GM12878 (cell line): Measurements from ENCODE around the gene AP2B1. TPM values are rescaled to one million over a fixed set of nuclear protein-coding genes. Genes with fewer than 3 reads are reported as not detected.

Experiments
- ATAC-seq: fragments of 200-7000 bp; cut with Tn5 transposase; 3 replicates; pipeline ENCODE4 v1.9.1; 2020; ENCODE audit warnings: mild to moderate bottlenecking, moderate library complexity
- BruUV-seq: library from RNA; stranded (reverse); fragments of 400-500 nt; replicated peaks from 2 replicates; lab custom pipeline; 2021; lab: Mats Ljungman, UMichigan
- CTCF ChIA-PET: fragments of 300-600 bp; sonication (Branson Sonifier 250); formaldehyde crosslinking; extraction: SDS; loops from one replicate; lab custom pipeline; 2021; ENCODE audit warnings: inconsistent platforms; lab: Yijun Ruan, JAX
- POLR2A ChIA-PET: fragments of 350-600 bp; formaldehyde crosslinking; extraction: SDS; loops from one replicate; lab custom pipeline; 2021; ENCODE audit warnings: inconsistent platforms; lab: Charles Lee
- RAD21 ChIA-PET: fragments of 300-600 bp; sonication (Branson Sonifier 250); formaldehyde crosslinking; loops from one replicate; lab custom pipeline; 2023; ENCODE audit warnings: antibody characterized with exemption; ENCODE audit not compliant: unreplicated experiment; lab: Charles Lee
- SMC1A ChIA-PET: fragments of 300-600 bp; sonication (Branson Sonifier 250); formaldehyde crosslinking; loops from one replicate; lab custom pipeline; 2023; ENCODE audit not compliant: unreplicated experiment, uncharacterized antibody; lab: Charles Lee
- DNase-seq: peaks from one replicate; pipeline ENCODE4 v3.0.0-alpha.2; 2011; ENCODE audit warnings: low read depth, low spot score
- FAIRE-seq: peaks from 3 replicates; lab custom pipeline; 2011; peaks lifted over from hg19 to GRCh38; lab: Jason Lieb, UNC
- H2AFZ ChIP-seq: 2 replicates; pipeline ENCODE4 v1.6.0; 2011; ENCODE audit warnings: low read depth, low read length, control low read depth; ENCODE audit not compliant: control insufficient read depth
- H3K27ac ChIP-seq: 2 replicates; pipeline ENCODE4 v1.5.1; 2011; ENCODE audit warnings: control low read depth; ENCODE audit not compliant: control insufficient read depth, insufficient read depth
- H3K27me3 ChIP-seq, 2 experiments: replicated peaks in 1 of 2; 2 replicates each; pipeline versions ENCODE4 v1.6.0 to v1.6.1; 2011; ENCODE audit warnings: low read length in 1 of 2; ENCODE audit not compliant: control insufficient read depth in 2 of 2, insufficient read depth in 2 of 2
- H3K36me3 ChIP-seq, 2 experiments: 2 replicates each; pipeline ENCODE4 v1.5.1; 2011; ENCODE audit warnings: low read length in 1 of 2; ENCODE audit not compliant: control insufficient read depth in 2 of 2, insufficient read depth in 2 of 2
- H3K4me1 ChIP-seq: 2 replicates; pipeline ENCODE4 v1.6.1; 2011; ENCODE audit warnings: mild to moderate bottlenecking, low read length, moderate library complexity, mixed read lengths; ENCODE audit not compliant: control insufficient read depth, insufficient read depth
- H3K4me2 ChIP-seq: 2 replicates; pipeline ENCODE4 v1.6.0; 2011; ENCODE audit warnings: control low read depth; ENCODE audit not compliant: control insufficient read depth, insufficient read depth
- H3K4me3 ChIP-seq: fragments of 200-600 bp; sonication (generic); 2 replicates; pipeline ENCODE4 v1.5.1; 2016
- H3K79me2 ChIP-seq: 2 replicates; pipeline ENCODE4 v1.6.0; 2011; ENCODE audit warnings: low read length; ENCODE audit not compliant: control insufficient read depth, insufficient read depth
- H3K9ac ChIP-seq: 2 replicates; pipeline ENCODE4 v1.8.0; 2011; ENCODE audit warnings: low read length, control low read depth, mixed read lengths; ENCODE audit not compliant: control insufficient read depth, insufficient read depth
- H3K9me3 ChIP-seq: replicated peaks from 3 replicates; pipeline ENCODE4 v1.5.1; 2011; ENCODE audit warnings: mild to moderate bottlenecking, low read length; ENCODE audit not compliant: control insufficient read depth, insufficient read depth
- H4K20me1 ChIP-seq: 2 replicates; pipeline ENCODE4 v1.6.0; 2011; ENCODE audit not compliant: control insufficient read depth, insufficient read depth
- ATF2 ChIP-seq: IDR thresholded peaks from 2 replicates; pipeline ENCODE4 v1.6.1; 2012; ENCODE audit warnings: low read length, inconsistent platforms
- BACH1 ChIP-seq: fragments of 450-650 bp; IDR thresholded peaks from 2 replicates; pipeline ENCODE4 v1.6.1; 2017; ENCODE audit warnings: mild to moderate bottlenecking, borderline replicate concordance
- CBX3 ChIP-seq: fragments of 200-600 bp; sonication (generic); IDR thresholded peaks from 2 replicates; pipeline ENCODE4 v1.6.1; 2016; ENCODE audit warnings: low read depth, borderline replicate concordance
- EED ChIP-seq: sonication (generic); IDR thresholded peaks from 2 replicates; pipeline ENCODE4 v1.6.1; 2016; ENCODE audit warnings: antibody characterized with exemption, low read depth
- ELK1 ChIP-seq: IDR thresholded peaks from 2 replicates; pipeline ENCODE4 v1.6.1; 2012; ENCODE audit warnings: low read depth, low read length, improper control_type of control experiment
- HCFC1 ChIP-seq: fragments of 150-350 bp; IDR thresholded peaks from 2 replicates; pipeline ENCODE4 v1.6.1; 2014; ENCODE audit warnings: low read length
- HDAC2 ChIP-seq: fragments of 200-600 bp; sonication (generic); IDR thresholded peaks from 2 replicates; pipeline ENCODE4 v1.6.1; 2017
- IRF3 ChIP-seq: fragments of 450-650 bp; IDR thresholded peaks from 2 replicates; pipeline ENCODE4 v1.6.1; 2014; ENCODE audit warnings: mild to moderate bottlenecking
- POLR2AphosphoS2 ChIP-seq: IDR thresholded peaks from 2 replicates; pipeline ENCODE4 v1.6.1; 2011; ENCODE audit warnings: low read depth, mild to moderate bottlenecking, low read length, improper control_type of control experiment, moderate library complexity
- RELA ChIP-seq: fragments of 450-650 bp; IDR thresholded peaks from 2 replicates; pipeline ENCODE4 v1.8.0; 2014; ENCODE audit warnings: borderline replicate concordance; ENCODE audit not compliant: partially characterized antibody
- SMARCA5 ChIP-seq: fragments of 450-650 bp; IDR thresholded peaks from 2 replicates; pipeline ENCODE4 v1.6.1; 2017; ENCODE audit warnings: mild to moderate bottlenecking
- STAT3 ChIP-seq: IDR thresholded peaks from 2 replicates; pipeline ENCODE4 v1.6.1; 2011; ENCODE audit warnings: low read depth, low read length, improper control_type of control experiment
- SUPT20H ChIP-seq: IDR thresholded peaks from 2 replicates; pipeline ENCODE4 v1.6.1; 2011; ENCODE audit warnings: low read depth, mild to moderate bottlenecking, low read length, moderate library complexity, borderline replicate concordance; ENCODE audit not compliant: control insufficient read depth
- TBL1XR1 ChIP-seq: IDR thresholded peaks from 2 replicates; pipeline ENCODE4 v1.6.1; 2012; ENCODE audit warnings: low read depth, low read length, improper control_type of control experiment
- ZBED1 ChIP-seq: IDR thresholded peaks from 2 replicates; pipeline ENCODE4 v1.6.1; 2016; ENCODE audit warnings: borderline replicate concordance
- ZNF217 ChIP-seq: fragments of 450-650 bp; IDR thresholded peaks from 2 replicates; pipeline ENCODE4 v1.6.1; 2017; ENCODE audit warnings: antibody characterized with exemption, mild to moderate bottlenecking
- ZNF687 ChIP-seq: fragments of 450-650 bp; IDR thresholded peaks from 2 replicates; pipeline ENCODE4 v1.6.1; 2017; ENCODE audit warnings: mild to moderate bottlenecking, moderate library complexity
- WGBS: methylation state at CpG from one replicate; pipeline ENCODE4 v1.1.6; 2016; ENCODE audit warnings: low lambda C conversion rate; ENCODE audit not compliant: insufficient replicate concordance, insufficient coverage; ENCODE audit errors: missing lambda C conversion rate; 5-methylcytosine and 5-hydroxymethylcytosine counted together
- in situ Hi-C: fragments of 300-500 bp; cut with MboI; formaldehyde crosslinking; loops from 9 replicates; pipeline ENCODE4 v1.14.3; 2018; ENCODE audit warnings: mixed read lengths
- intact Hi-C: fragments of 100-400 bp; cut with micrococcal nuclease; formaldehyde crosslinking; loops from one replicate; pipeline ENCODE4 v1.14.2; 2022; ENCODE audit not compliant: unreplicated experiment
- polyA plus RNA-seq, 11 experiments: library from polyadenylated mRNA; depleted of rRNA in 4 of 11; unstranded in 6 of 11; stranded (reverse) in 5 of 11; fragments of >200 nt; fragmentation: Nextera tagmentation in 4 of 11; fragmentation: Illumina TruSeq in 1 of 11; extraction: Ambion mirVana in 4 of 11; extraction: Trizol in 1 of 11; gene quantifications; 1 replicate in 1 of 11; 2 replicates in 10 of 11; pipeline versions ENCODE4 v1.2.1 to v1.2.3, GENCODE V29; 2011 to 2016; ENCODE audit warnings: inconsistent platforms in 2 of 11, missing spikeins in 2 of 11, low read depth in 1 of 11
- total RNA-seq, 4 experiments: library from RNA; depleted of rRNA in 3 of 4; stranded (reverse); fragments of >200 nt in 3 of 4; fragmentation: Illumina TruSeq in 1 of 4; extraction: Trizol in 1 of 4; gene quantifications; 2 replicates each; pipeline versions ENCODE4 v1.2.1 to v1.2.3, GENCODE V29; 2013 to 2021

AP2B1 gene
- total and polyA plus RNA-seq, 10 of the 15 experiments (the other 5 are each of a cell fraction or from before 2014, with no cell fraction given) = 18.6 to 112 (median 53.9) TPM

- TF ChIP-seq ELK1 = no peak
- no peak for TF ChIP-seq BACH1
- no peak for TF ChIP-seq ZBED1
- no peak for TF ChIP-seq EED
- TF ChIP-seq POLR2AphosphoS2 = no peak
- TF ChIP-seq, all 136 proteins: peak for 0
Measured at GRCh38 chr17:35660902-35661301, 73.8 kb downstream of the AP2B1 start (continued).

GRCh38 chr17:35664685-35665084 is 77.6 kb downstream of the AP2B1 start:
- WGBS = 96% methylated on average over 5 of the region's 5 CpGs
- Histone ChIP-seq H3K27me3 (no peaks in the 10 kb centered on the region), H3K79me2 (no peaks in the 10 kb centered on the region), H3K4me3 (no peak overlapping the region), H3K27ac (no peak overlapping the region), H2AFZ (no peak overlapping the region), H3K9me3 (no peaks in the 10 kb centered on the region), H3K4me1 (no peaks in the 10 kb centered on the region), H3K9ac (no peak overlapping the region), H4K20me1 (no peaks in the 10 kb centered on the region), H3K4me2 (no peak overlapping the region), H3K36me3 (peaks cover 0 to 10% of the 10 kb centered on the region in 2 experiments; a peak in 1 of 4 replicates)
- DNase-seq (no peak), FAIRE-seq (no peak), ATAC-seq (no peak)
- ChIA-PET SMC1A (interaction anchor here (0.8 to 1.3 kb wide), 4 partner anchors 11 to 25 kb away, joined by 3 to 5 read pairs (median 4); no protein-coding TSS in a partner anchor), CTCF (interaction anchor here (0.7 to 1.7 kb wide), 5 partner anchors 8 to 84 kb away, joined by 3 to 8 read pairs (median 3); no protein-coding TSS in a partner anchor), POLR2A (interaction anchor here (0.6 kb wide), 1 partner anchor 135 kb away, joined by 3 read pairs; no protein-coding TSS in a partner anchor), RAD21 (interaction anchor here (1.3 kb wide), 1 partner anchor 41 kb away, joined by 3 read pairs; no protein-coding TSS in a partner anchor)
- intact Hi-C loops = no loop called here
- in situ Hi-C loops = no loop called here
- no TSS peak for BruUV-seq
- TF ChIP-seq ZBED1 (no peak), SMARCA5 (no peak), TBL1XR1 (no peak), STAT3 (no peak), ATF2 (no peak), HDAC2 (no peak), CBX3 (no peak), IRF3 (no peak), ZNF687 (no peak), HCFC1 (no peak), ZNF217 (no peak), RELA (no peak), SUPT20H (no peak)
